HepG2 (cell line): ENCODE data around the gene LIME1. TPM values are rescaled to one million over a fixed set of nuclear protein-coding genes. Genes with fewer than 3 reads are reported as not detected.

ENCODE experiments used
- AGO2 ChIP-seq: fragments of 200-400 bp; formaldehyde crosslinking; optimal IDR thresholded peaks from 2 replicates; pipeline ENCODE3; 2017; ENCODE audit warnings: mild to moderate bottlenecking, low read depth, low read length, moderate library complexity
- BRD4 ChIP-seq: sonication (generic); formaldehyde crosslinking; IDR thresholded peaks from 2 replicates; pipeline ENCODE4 v1.4.0; 2020; ENCODE audit warnings: missing genetic modification reagents
- JARID2 ChIP-seq: sonication (generic); formaldehyde crosslinking; IDR thresholded peaks from 2 replicates; pipeline ENCODE4 v1.8.1; 2023; ENCODE audit warnings: missing genetic modification reagents, inconsistent platforms; ENCODE audit not compliant: insufficient replicate concordance
- RERE ChIP-seq: IDR thresholded peaks from 2 replicates; pipeline ENCODE4 v1.6.1; 2016; ENCODE audit warnings: low read depth, missing genetic modification reagents, missing compliant biosample characterization
- SETDB1 ChIP-seq: sonication (generic); formaldehyde crosslinking; IDR thresholded peaks from 2 replicates; pipeline ENCODE4 v1.5.1; 2020; ENCODE audit warnings: missing genetic modification reagents, mild to moderate bottlenecking, borderline replicate concordance
- SIN3B ChIP-seq: fragments of 150-350 bp; IDR thresholded peaks from 2 replicates; pipeline ENCODE4 v1.6.1; 2014; ENCODE audit warnings: low read length
- SRSF1 ChIP-seq: fragments of 200-400 bp; formaldehyde crosslinking; optimal IDR thresholded peaks from 2 replicates; pipeline ENCODE3; 2017; ENCODE audit warnings: mild to moderate bottlenecking, low read depth, low read length, moderate library complexity
- TCF7L2 ChIP-seq: IDR thresholded peaks from 2 replicates; pipeline ENCODE4 v1.6.1; 2011; ENCODE audit warnings: mild to moderate bottlenecking, low read depth, low read length, moderate library complexity
- ZBTB3 ChIP-seq: sonication (generic); formaldehyde crosslinking; IDR thresholded peaks from 2 replicates; pipeline ENCODE4 v1.4.0; 2020; ENCODE audit warnings: low read depth, mild to moderate bottlenecking, moderate library complexity, missing genetic modification reagents, borderline replicate concordance
- ZNF30 ChIP-seq: sonication (generic); formaldehyde crosslinking; IDR thresholded peaks from 2 replicates; pipeline ENCODE4 v1.5.0; 2020; ENCODE audit warnings: mild to moderate bottlenecking, missing genetic modification reagents
- ZNF326 ChIP-seq: sonication (generic); formaldehyde crosslinking; IDR thresholded peaks from 2 replicates; pipeline ENCODE4 v1.4.0; 2020; ENCODE audit warnings: missing genetic modification reagents, borderline replicate concordance
- ZNF382 ChIP-seq: sonication (generic); formaldehyde crosslinking; IDR thresholded peaks from 2 replicates; pipeline ENCODE4 v1.5.0; 2020; ENCODE audit warnings: missing genetic modification reagents, mild to moderate bottlenecking, borderline replicate concordance
- ZNF446 ChIP-seq: sonication (generic); formaldehyde crosslinking; IDR thresholded peaks from 2 replicates; pipeline ENCODE4 v1.5.0; 2020; ENCODE audit warnings: mild to moderate bottlenecking, missing genetic modification reagents
- ZNF788 ChIP-seq: sonication (generic); formaldehyde crosslinking; IDR thresholded peaks from 2 replicates; pipeline ENCODE4 v1.5.0; 2020; ENCODE audit warnings: mild to moderate bottlenecking, missing genetic modification reagents, borderline replicate concordance
- polyA plus RNA-seq, 8 experiments: library from polyadenylated mRNA; depleted of rRNA in 3 of 8; stranded (reverse) in 7 of 8; unstranded in 1 of 8; fragments of >200 nt; fragmentation: Illumina TruSeq in 4 of 8; extraction: Trizol in 4 of 8; gene quantifications; 2 replicates each; pipeline versions ENCODE4 v1.2.1 to v1.2.3, GENCODE V29; 2011 to 2016; ENCODE audit warnings: low read depth in 4 of 8, missing spikeins in 1 of 8, mixed read lengths in 1 of 8; ENCODE audit not compliant: insufficient read depth in 1 of 8
- total RNA-seq, 5 experiments: library from RNA; depleted of rRNA; stranded (reverse); fragments of >200 nt; fragmentation: Illumina TruSeq; extraction: Trizol; gene quantifications; 2 replicates each; pipeline ENCODE4 v1.2.3, GENCODE V29; 2016; ENCODE audit warnings: low read depth in 1 of 5
- TF ChIP-seq, protein P1 (sequence below): IDR thresholded peaks from 2 replicates; pipeline ENCODE4 v1.4.0; 2020; ENCODE audit warnings: mild to moderate bottlenecking, missing genetic modification reagents

LIME1 gene
- total and polyA plus RNA-seq, 2 of the 13 experiments (the other 11 are each of a cell fraction or from before 2014, with no cell fraction given) = 13.0 to 61.5 TPM

- TF ChIP-seq RERE (CRISPR knock-in tag) (no peak), JARID2 (CRISPR knock-in tag) (no peak), TCF7L2 (no peak), SRSF1 (no peak), ZNF446 (no peak), SETDB1 (no peak), ZBTB3 (CRISPR knock-in tag) (no peak), SIN3B (no peak), ZNF788 (CRISPR knock-in tag) (peak; percentile 40; the same call in 1 of the 2 replicates), ZNF382 (no peak), ZNF326 (peak; percentile 70; the same call in 1 of the 2 replicates), ZNF30 (CRISPR knock-in tag) (no peak), AGO2 (peak; percentile 95), BRD4 (CRISPR knock-in tag) (no peak; the same call in 1 of the 2 replicates)
- TF ChIP-seq, protein P1, sequence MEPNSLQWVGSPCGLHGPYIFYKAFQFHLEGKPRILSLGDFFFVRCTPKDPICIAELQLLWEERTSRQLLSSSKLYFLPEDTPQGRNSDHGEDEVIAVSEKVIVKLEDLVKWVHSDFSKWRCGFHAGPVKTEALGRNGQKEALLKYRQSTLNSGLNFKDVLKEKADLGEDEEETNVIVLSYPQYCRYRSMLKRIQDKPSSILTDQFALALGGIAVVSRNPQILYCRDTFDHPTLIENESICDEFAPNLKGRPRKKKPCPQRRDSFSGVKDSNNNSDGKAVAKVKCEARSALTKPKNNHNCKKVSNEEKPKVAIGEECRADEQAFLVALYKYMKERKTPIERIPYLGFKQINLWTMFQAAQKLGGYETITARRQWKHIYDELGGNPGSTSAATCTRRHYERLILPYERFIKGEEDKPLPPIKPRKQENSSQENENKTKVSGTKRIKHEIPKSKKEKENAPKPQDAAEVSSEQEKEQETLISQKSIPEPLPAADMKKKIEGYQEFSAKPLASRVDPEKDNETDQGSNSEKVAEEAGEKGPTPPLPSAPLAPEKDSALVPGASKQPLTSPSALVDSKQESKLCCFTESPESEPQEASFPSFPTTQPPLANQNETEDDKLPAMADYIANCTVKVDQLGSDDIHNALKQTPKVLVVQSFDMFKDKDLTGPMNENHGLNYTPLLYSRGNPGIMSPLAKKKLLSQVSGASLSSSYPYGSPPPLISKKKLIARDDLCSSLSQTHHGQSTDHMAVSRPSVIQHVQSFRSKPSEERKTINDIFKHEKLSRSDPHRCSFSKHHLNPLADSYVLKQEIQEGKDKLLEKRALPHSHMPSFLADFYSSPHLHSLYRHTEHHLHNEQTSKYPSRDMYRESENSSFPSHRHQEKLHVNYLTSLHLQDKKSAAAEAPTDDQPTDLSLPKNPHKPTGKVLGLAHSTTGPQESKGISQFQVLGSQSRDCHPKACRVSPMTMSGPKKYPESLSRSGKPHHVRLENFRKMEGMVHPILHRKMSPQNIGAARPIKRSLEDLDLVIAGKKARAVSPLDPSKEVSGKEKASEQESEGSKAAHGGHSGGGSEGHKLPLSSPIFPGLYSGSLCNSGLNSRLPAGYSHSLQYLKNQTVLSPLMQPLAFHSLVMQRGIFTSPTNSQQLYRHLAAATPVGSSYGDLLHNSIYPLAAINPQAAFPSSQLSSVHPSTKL (CRISPR knock-in tag) = no peak
These were observed 34.3 kb upstream of the LIME1 start (continued) for GRCh38 chr20:63702036-63702665.
